ENCODE data around the gene CARD6.
A peak's percentile ranks its signal among the peaks of the same experiment; 100 is the strongest.
"Not testable (repeated sequence)": the region's sequence is repeated elsewhere in the genome, so short reads cannot be mapped to it uniquely, and the experiment has no call there.

Gene CARD6, protein sequence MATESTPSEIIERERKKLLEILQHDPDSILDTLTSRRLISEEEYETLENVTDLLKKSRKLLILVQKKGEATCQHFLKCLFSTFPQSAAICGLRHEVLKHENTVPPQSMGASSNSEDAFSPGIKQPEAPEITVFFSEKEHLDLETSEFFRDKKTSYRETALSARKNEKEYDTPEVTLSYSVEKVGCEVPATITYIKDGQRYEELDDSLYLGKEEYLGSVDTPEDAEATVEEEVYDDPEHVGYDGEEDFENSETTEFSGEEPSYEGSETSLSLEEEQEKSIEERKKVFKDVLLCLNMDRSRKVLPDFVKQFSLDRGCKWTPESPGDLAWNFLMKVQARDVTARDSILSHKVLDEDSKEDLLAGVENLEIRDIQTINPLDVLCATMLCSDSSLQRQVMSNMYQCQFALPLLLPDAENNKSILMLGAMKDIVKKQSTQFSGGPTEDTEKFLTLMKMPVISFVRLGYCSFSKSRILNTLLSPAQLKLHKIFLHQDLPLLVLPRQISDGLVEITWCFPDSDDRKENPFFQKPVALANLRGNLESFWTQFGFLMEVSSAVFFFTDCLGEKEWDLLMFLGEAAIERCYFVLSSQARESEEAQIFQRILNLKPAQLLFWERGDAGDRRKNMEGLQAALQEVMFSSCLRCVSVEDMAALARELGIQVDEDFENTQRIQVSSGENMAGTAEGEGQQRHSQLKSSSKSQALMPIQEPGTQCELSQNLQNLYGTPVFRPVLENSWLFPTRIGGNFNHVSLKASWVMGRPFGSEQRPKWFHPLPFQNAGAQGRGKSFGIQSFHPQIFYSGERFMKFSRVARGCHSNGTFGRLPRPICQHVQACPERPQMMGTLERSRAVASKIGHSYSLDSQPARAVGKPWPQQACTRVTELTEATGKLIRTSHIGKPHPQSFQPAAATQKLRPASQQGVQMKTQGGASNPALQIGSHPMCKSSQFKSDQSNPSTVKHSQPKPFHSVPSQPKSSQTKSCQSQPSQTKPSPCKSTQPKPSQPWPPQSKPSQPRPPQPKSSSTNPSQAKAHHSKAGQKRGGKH

DNA sequence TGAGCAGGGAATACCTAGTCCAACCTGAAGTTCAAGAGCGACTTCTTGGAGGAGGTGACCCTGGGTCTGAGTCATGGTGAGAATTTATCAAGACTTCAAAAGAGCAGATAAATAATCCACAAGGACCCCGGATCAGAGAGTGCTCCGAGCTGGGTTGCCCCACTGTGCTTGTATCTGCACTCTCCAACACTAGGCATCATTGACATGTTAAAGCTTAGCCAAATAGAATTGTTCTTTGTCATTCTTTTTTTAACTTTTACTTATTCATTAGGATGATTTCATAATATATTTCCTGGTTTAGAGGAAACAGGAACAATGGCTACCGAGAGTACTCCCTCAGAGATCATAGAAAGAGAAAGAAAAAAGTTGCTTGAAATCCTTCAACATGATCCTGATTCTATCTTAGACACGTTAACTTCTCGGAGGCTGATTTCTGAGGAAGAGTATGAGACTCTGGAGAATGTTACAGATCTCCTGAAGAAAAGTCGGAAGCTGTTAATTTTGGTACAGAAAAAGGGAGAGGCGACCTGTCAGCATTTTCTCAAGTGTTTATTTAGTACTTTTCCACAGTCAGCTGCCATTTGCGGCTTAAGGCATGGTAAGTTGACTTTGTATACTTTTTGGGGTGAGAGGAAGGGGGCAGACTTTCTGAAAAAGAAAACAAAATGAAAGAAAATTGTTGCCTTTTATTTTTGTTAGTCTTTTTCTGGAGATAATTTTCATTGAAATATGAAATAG, at the start of gene CARD6:
Gene CARD6 (plus strand): TSS at position 300 of the 738 bp plus-strand sequence. CDS start 16 bp downstream, at position 316.
- DNase-seq, result no peak

DNA sequence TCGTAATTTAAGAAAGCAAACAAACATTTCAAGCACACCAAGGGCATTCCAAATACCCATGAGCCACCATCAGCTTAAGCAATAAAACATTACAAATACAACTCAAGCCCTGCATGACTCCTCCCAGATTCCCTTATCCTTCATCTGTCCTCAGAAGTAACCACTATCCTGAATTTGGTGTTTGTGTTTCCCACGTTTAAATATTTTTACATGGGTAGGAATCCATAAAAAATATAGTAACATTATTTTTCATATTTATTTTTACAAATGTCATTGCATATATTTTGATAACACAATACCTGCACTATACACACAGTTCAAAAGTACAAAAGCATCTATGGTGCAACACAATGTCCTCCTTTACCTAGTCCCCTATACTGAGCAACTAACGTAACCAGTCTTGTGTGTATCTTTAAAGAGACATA, 49.4 kb upstream of the CARD6 start:
- DNase-seq, result no peak

DNA sequence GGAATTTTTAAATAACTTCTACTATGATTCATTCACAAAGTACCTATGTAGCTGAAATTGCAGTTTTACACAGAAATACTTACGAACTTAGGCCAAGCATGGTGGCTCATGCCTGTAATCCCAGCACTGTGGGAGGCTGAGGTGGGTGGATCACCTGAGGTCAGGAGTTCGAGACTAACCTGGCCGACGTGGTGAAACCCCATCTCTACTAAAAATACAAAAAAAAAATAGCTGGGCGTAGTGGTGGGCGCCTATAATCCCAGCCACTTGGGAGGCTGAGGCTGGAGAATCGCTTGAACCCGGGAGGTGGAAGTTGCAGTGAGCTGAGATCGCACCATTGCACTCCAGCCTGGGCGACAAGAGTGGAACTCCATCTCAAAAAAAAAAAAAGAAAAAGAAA, 48.5 kb upstream of the CARD6 start:
- DNase-seq, result not testable (repeated sequence)

DNA sequence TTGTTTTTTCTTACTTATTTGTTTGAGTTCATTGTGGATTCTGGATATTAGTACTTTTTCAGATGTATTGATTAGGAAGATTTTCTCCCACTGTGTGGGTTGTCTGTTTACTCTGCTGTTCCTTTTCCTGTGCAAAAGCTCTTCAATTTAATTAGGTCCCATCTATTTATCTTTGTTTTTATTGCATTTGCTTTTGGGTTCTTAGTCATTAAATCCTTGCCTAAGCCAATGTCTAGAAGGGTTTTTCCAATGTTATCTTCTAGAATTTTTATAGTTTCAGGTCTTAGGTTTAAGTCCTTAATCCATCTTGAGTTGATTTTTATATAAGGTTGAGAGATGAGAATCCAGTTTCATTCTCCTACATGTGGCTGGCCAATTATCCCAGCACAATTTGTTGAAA, 46.8 kb upstream of the CARD6 start:
- not testable (repeated sequence) for DNase-seq

DNA sequence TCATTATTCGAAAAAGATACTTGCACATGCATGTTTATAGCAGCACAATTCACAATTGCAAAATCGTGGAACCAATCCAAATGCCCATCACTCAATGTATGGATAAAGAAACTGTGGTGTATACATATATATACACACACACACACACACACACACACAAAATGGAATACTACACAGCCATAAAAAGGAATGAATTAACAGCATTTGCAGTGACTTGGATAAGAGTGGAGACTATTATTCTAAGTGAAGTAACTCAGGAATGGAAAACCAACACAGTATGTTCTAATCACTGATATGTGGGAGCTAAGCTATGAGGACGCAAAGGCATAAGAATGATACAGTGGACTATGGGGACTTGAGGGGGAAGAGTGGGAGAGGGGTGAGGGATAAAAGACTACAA, 46.3 kb upstream of the CARD6 start:
- not testable (repeated sequence) for DNase-seq

DNA sequence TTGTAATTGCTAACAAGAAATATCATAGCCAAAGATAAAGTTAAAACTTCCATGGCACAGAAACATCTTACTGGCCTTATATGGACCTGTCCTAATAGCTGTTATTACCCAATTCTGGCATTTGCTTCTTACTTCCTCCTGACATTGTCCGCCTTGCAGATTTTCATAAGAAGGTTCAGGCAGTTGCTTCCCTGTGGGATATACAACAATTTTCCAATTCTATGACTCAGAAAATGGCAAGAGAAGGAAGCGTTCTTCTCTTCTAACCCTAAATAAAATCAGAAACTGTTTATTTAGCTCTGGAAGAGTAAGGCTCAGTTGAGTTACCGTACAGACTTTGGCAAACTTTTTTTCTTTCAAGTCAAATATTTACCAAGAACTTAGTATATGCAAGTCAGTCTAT, 44.7 kb upstream of the CARD6 start:
- no peak for DNase-seq

DNA sequence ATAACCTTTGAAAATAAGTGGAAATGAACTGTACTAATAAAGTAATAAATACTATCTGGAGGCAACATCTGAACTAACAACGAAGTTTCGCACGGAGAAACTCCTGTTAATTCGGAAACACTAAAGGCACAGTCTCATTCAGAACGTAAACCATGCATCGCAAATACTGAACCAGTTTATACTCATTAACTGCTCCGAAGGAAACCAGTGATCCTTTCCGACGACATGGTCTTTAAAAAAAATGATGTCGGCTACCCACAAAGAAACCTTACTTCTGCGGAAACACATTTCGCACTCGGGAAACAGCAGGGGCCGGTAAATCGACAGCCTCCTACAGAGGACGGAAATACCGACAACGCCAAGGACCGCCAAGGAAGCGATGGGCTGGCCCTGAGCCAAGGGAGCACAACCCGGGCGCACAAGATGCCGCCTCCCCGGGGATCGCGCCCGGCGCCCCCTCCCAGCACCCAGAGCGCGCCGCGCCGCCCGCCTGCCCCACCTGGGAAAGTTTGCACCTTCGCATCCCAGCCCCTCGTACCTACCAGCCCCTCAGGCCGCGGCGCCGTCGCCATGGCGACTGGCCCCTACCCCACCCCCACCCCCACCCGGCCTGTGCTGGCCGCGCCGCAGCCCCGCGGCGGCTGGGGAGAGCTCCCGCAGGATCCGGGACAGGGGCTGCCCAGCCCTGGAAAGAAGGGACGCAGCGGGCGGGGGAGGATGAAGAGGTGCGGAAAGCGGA, 43.7 kb upstream of the CARD6 start:
- peak; percentile 71 to 81 for DNase-seq

DNA sequence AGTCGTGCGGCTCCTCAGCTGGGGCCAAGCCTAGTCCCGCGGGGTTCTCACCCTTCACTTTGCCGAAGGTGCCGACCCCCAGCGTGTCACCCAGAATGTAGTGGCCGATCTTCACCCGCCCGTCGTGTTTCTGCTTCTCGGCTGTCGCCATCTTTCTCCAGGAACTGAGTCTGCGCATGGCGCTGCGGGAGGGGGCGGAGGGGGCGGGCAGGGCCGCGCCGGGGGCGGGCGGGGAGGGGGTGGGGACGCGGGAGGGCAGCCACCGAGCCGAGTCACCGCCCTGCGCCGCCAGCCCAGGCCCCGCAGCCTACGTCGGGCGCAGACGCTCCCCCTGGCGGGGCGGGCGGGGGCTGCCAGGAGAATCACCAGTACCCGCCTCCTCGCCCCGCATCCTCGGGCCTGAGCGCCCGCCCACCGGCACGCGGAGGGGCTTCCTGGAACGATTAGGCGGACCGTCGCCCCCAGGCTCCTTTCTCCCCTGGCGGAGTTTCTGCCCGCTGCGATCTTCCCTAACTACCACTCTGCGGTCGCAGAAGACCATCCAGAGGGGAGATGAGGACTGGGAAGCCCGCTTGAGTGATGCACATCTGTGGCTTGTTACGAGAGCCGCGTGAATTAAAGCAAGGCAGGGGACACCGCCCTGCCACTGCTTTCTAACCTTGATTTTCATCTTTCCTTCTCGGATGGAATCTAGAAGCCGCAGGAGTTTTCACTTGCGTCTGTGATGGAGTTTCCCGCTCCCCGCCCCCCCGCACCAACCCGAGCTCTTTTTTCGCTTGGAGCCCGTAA, 43.0 kb upstream of the CARD6 start, which contains the start of gene PRKAA1:
Gene PRKAA1 (minus strand): TSS at position 363 of the 789 bp plus-strand sequence. CDS start 185 bp downstream, at position 178.
- DNase-seq, result peak; percentile 89 to 92

DNA sequence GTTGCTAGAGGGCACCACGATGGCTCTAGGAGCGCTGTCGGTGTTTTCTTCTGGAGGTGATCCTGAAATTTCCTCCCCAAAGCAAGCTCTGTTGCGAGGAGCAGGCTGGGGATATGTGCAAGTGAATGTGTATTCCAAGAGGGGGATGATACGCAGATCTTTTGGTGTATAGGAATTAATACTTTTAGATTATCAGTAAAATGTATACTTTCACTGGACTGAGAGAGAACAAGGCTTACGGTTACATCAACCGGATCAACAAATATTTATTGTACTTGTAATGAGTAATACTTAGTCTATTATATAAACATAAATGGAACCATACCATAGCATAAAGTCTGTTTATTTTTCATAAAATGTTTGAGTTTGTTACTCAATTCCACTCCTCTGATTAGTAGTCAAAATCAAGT, 42.4 kb upstream of the CARD6 start:
- no peak for DNase-seq

DNA sequence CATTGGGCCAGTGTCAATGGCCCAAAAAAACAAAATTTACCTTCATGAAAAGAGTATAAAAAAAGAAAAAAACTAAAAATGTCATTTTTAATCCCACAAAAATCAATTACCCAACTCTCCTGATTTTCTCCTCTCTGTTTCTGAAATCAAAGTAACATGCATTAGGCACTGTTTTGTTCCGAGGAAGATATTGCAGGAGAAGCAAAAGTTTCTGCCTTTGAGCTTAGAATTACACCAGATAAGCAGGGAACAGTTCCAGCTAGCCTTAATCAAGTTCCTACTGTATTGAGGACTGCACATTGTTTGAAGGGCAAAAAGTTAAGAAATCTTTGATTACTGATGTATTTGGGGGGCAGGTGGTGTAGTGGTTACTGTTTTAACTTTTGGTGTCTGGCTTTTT, 41.9 kb upstream of the CARD6 start:
- no peak for DNase-seq

DNA sequence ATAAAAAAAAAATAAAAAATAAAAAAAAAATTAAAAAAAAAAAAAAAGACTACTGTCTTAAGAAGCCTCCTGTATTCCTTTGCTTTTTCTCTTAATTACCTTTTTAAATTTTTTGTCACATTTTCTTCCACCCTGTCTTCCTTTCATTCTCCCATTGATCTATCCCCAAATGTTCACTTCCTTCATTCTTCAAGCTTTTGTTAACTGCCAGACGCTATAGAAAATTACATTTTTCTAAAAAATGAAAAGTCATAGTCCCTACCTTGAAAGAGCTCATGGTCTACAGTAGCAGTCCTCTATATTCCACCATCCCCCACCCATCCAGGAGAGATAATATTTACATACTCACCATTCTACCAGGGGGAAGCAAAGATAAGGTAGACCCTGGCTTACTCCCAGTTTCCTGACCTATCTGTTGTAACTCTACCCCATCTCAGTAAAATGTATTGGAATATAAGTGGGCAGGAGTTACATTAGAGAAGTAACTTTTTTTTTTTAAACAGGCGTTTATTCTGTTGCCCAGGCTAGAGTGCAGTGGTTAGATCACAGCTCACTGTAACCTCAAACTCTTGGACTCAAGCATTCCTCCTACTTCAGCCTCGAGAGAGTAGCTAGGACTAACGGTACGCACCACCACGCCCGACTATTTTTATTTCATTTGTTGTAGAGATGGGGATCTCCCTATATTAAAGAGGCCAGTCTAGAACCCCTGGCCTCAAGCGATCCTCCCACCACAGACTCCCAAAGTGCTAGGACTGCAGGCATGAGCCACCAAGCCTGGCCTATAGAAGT, 39.2 kb upstream of the CARD6 start:
- DNase-seq, result no peak

DNA sequence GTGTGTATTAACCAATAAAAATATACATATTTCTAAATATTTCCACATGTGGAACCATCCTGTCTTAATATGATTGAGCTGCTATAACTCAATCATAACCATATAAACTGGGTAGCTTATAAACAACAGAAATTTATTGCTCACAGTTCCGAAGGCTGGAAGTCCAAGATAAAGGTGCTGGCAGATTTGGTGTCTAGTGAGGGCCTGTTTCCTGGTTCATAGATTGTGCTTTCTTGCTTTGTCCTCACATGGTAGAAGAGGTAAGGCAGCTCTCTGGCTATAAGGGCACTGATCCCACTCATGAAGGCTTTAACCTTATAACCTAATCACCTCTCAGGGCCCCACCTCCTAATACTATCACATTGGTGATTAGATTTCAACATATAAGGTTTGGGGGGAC, 29.0 kb upstream of the CARD6 start:
- no peak for DNase-seq

DNA sequence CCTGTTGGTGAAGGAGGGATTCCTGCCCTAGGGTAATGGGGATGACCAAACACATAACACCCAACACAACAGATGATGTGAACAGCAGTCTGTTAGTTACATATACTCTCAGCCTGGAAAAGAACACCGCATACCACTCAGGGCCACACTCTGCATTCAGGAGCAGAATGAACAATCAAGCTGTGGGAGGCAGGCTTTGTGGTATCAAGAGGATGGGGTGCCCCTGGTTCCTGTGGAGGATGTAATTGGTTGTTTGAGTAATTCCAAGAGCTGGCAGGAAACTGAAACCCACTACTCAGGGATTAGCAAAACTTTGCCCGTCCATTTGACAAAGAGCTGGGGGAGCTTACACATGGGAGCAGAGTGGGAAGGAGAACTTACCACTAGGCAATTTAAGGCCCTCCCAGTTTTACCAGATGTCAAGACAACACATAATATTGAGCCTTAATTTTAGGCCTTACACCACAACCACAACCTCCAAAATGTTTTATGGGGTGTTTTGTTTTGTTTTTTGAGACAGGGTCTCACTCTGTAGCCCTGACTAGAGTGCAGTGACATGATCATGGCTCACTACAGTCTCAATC, 27.4 kb upstream of the CARD6 start:
- DNase-seq, result no peak

DNA sequence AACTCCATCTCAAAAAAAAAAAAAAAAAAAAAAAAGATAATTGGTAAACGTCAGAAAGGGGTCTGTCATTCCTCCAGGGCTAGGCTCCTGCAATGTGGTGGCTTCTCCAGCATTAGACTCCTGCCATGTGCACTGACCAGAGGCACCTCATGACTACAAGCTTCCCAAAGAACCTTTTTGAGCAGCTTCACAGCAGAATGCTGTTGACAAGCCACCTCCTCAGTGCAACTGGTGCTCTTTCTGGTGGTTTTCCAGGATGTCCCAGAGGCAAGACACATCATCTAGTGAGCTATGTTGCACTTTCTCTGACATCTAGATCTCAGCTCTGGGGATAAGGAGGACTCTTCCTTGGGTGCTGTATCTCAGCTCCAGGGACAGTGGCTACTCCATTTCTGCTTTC, 17.7 kb upstream of the CARD6 start:
- DNase-seq, result no peak

DNA sequence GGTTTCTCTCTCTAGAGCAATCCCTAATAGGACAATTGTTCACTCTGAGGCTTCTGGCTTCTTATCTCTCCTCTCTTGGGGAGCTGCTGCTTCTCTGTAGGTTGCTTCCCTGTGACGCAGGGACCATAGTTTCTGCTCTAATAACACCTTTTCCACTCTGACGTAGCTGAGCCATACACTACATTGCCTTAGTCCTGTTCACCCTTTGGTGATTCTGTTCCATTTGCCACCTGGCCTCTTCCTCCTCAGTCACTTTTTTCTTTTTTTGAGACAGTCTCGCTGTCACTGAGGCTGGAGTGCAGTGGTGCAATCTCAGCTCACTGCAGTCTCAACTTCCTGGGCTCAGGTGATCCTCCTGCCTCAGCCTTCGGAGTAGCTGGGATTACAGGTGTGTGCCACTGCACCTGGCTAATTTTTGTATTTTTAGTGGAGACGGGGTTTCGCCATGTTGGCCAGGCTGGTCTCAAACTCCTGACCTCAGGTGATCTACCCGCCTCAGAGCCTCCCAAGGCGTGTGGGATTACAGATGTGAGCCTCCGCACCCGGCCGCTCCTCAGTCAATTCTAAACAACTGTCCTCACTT, 15.6 kb upstream of the CARD6 start:
- DNase-seq, result not testable (repeated sequence)

DNA sequence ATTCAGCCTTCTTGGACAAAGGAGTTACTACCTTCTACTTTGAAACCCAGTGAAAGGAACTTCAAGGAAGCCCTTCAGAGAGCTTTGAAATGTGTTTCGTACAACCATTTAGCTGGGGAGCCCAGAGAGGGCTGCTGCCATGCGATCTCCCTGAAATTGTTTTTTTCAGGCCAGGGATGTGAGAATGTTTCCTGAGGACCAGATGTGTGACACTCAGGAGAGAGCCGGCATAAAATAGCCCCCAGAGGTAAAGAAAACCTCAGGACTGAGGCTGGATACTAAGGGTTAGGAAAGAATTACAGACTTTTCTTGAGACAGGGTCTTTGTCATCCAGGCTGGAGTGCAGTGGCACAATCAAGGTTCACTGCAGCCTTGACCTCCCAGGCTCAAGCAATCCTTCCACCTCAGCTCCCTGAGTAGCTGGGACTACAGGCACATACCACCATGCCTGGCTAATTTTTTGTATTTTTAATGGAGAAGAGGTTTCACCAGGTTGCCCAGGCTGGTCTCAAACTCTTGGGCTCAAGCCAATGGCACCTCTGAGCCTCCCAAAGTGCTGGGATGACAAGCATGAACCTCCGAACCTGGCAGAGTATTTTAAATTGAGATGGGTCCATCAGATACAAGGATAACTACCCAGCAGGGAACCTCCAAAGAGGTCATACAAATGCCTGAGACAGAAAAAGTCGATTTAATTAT, 14.5 kb upstream of the CARD6 start:
- DNase-seq, result no peak

DNA sequence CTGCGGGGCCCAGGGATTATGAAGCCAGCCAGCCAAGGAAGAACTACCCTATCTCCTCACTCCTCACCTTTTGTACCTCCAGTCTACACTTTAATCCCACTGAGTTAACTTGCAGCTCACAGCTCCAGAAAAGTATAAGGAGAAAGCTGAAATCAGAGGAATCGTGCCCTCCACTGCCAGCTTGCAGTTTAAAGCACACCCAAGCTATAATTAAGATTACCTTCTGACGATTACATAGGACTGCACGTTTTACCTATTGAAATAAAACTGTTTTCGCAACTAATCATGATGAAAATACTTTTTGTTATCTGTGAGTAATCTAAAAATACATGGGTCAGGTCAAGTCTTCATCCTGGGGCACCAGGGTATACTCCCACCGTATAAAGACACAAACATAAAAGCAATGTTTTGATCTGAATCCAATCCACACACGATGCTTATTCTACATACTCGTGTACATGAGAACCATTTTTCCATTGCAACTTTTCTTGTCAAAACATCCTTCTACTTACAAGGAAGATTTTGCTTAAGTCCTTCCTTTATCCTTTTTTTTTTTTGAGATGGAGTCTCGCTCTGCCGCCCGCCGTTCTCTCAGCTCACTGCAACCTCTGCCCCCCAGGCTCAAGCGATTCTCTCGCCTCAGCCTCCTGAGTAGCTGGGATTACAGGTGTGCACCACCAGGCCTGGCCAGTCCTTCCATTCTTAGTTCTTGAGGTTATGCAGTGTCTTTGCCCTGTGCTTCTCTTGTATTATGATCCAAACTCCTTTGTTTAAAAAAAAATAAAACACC, 13.8 kb upstream of the CARD6 start:
- no peak for DNase-seq
